Occipital lobe (tissue), 2 donors: ENCODE results near the gene MIPEP. TPM values are rescaled to one million over a fixed set of nuclear protein-coding genes. Genes with fewer than 3 reads are reported as not detected.
"Not testable (repeated sequence)": the region's sequence is repeated elsewhere in the genome, so short reads cannot be mapped to it uniquely, and the experiment has no call there.

Experiments
- DNase-seq: peaks from one replicate; lab custom pipeline; 2025; lab: John Stamatoyannopoulos, UW
- total RNA-seq: library from RNA; depleted of rRNA; stranded (reverse); fragments of >200 nt; gene quantifications from one replicate; pipeline ENCODE4 v1.2.3, GENCODE V29; 2014

MIPEP gene
- total RNA-seq, 1 donor from 2014 or later: 14.0 TPM

- no peak for DNase-seq
These were observed 139.8 kb downstream of the MIPEP start for GRCh38 chr13:23749288-23749873.

GRCh38 chr13:23748109-23748990 is 140.8 kb downstream of the MIPEP start:
- DNase-seq: no peak

- DNase-seq: not testable (repeated sequence)
These were observed 143.1 kb downstream of the MIPEP start for GRCh38 chr13:23746141-23746540.

DNA sequence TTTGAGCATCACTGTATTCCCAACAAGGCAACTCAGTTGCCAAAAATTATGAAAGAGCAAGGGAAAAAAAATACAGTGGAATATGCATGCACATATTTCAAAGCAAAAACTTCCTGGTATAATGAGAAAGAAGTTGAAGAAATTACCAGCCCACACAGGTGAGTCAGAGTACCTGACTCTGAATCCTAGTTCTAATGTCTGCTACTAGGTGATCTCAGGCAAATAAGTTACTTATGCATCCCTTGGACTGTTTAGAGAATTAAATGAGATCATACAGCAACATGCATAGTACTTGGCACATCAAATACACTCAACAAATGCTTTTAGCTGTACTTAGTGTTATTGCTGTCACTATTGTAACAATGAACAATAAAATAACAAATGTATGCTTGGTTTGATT is 144.9 kb downstream of the MIPEP start:
- DNase-seq: no peak

- DNase-seq: no peak
These were observed 145.7 kb downstream of the MIPEP start for GRCh38 chr13:23743278-23744076.

- DNase-seq: no peak
These were observed 147.2 kb downstream of the MIPEP start for GRCh38 chr13:23741879-23742510.

DNA sequence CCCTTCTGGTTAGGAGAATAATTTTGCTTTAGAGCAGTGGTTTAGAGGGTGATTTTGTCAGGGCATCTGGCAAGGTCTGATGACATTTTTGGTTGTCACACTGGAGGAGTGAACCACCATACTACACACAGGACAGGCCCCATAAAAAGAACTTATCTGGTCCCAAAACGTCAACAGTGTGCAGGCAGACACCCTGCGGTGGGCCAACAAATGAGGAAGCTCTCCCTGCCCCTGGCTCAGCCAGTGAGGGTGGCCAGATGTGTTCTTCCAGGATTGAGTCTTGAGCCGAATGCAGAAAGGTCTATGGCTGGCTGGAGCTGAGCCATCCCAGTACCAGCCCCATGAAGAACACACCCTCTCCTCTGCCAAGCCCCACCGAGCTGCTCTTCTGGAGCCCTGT is 149.2 kb downstream of the MIPEP start:
- no peak for DNase-seq

DNA sequence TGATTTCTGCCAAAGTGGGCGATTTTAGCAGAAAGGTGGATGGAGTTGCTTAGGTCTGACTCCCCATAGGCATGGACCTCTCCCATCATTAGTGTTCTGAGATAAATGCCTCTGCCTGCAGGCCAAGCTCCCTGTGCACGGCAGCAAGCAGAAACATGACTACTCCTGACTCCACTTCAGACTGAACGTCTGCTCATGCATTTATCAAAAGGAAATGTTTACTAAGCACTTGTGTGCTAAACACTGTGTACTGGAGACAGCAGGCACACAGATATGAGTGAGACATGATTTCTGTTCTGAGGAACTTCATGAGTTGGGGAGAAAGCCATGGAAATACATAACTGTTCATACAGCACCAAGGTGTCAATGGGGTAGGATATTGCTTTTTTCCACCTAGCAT is 149.6 kb downstream of the MIPEP start:
- no peak for DNase-seq

- DNase-seq: no peak
These were observed 152.7 kb downstream of the MIPEP start for GRCh38 chr13:23736541-23736940.

DNA sequence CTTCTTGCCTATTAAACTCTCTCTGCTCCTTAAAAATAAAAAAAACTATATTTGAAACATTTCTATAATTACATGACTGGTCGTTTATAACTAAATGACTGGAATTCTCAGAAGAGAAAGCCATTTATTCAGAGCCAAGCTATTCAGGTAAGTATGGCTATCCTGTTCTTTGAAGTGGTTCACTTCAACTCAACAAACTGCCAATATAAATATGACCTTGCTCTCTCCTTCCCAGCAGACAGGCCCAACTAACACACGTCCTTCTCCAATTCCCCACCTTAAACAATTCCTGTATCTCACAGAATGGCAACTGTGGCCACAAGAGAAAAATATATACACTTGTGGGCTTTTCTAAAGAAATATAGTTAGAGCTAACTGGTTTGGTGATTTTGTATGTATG is 153.9 kb downstream of the MIPEP start:
- DNase-seq: no peak

GRCh38 chr13:23731709-23732108 is 157.5 kb downstream of the MIPEP start:
- no peak for DNase-seq

- no peak for DNase-seq
These were observed 158.9 kb downstream of the MIPEP start for GRCh38 chr13:23730251-23730650.

DNA sequence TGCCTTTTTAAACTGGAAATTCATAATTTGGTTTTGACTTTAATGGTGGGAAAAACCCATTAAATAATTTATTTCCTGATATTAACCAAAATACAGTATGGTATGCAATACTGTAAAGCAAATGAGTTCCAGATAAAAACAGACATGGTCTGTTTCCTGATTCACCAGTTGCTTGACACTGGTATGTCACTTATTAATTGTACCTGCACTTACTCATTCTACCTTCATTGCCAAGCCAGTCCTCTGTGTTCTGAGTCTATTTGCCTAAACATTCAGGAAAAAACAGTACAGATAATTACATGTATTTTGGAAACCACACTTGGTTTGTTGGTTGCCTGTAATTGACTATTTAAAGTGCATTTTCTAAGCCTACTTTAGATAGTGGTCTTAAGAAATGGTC is 159.7 kb downstream of the MIPEP start:
- no peak for DNase-seq

DNA sequence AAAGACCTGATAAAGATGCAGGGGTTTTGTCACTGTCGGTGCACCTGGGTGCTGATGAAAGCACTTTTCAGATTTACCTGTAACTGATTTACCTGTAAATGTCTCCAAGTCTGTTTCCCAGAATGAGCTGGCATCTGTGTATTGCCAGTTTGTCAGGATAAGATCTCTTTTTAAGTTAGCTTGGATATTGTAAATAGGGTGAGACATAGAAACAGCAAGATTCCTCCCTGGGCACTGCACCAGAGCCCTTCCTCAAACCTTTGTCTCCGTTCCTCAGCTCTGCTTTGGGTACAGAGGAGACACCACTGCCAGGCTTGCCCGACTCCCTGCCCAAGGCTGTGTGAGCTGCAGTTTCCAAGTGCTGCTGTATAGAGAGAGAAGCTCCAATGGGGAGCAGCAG is 160.4 kb downstream of the MIPEP start:
- DNase-seq: no peak

DNA sequence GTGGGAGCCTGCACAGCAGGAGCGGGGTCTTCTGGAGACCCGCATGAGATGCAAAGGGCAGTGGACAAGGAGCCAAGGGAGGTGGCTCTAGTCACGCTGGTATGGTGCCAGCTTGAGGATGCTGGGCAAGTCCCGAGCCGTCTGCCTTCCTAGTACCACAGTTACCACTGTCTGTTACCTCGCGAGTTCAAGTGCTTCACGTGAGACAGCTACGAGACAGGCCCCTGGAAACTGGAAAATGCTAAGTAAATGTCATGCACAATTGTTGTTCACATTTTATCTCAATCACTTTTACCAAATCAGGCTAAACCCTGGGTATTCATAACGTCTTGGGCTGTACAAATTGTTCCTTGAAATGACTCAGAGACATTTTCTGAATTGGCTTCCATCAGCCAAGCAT is 163.3 kb downstream of the MIPEP start:
- no peak for DNase-seq

DNA sequence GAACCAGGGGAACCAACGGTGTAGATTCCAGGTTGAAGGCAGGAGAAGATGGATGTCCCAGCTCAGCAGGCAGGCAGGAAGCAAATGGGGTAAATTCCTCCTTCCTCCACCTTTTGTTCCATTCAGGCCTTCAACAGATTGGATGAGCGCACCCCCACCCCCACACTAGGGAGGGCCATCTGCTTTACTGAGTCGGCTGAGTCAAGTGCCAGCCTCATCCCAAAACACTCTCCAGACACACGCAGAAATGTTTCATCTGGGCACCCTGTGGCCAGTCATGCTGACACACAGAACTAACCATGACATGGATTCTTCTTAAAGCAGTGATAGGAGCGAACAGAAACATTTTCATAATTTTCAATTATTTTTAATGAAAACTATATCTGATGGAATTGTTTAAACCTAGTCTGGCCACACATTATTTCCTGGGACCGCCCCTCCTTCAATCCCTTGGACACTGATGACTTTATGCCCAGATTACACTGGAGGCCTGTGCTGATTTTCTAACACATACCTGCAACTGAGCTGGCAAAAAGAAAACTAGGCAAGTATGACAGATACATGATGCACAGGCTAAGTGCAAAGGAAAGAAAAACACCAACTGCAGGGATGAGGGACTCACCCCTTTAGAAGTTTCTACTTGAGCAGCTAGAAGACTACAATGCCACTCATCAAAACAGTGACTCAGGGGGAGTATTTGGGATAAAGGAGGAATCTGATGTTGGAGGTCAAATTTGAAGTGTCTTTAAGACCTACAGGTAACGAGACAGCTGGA is 164.8 kb downstream of the MIPEP start:
- no peak for DNase-seq

DNA sequence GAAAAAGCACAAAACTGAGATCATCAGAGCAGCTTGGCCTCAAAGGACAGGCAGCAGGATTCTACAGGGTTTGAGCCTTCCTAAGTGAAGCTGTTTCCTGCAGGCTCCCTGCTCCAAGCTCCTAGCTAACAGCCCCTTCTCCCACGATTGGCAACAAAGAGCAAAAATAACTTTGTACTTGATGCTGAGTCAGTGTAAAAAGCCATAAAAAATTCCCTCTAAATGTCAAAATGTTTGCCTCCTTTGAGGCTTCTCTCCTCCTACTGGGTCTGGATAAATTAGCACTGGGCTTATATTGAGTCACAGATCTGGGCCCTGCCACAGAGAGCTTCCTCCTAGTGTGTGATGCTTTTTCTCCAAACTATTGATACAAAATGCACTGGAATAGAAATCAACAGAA is 165.7 kb downstream of the MIPEP start:
- DNase-seq: no peak

DNA sequence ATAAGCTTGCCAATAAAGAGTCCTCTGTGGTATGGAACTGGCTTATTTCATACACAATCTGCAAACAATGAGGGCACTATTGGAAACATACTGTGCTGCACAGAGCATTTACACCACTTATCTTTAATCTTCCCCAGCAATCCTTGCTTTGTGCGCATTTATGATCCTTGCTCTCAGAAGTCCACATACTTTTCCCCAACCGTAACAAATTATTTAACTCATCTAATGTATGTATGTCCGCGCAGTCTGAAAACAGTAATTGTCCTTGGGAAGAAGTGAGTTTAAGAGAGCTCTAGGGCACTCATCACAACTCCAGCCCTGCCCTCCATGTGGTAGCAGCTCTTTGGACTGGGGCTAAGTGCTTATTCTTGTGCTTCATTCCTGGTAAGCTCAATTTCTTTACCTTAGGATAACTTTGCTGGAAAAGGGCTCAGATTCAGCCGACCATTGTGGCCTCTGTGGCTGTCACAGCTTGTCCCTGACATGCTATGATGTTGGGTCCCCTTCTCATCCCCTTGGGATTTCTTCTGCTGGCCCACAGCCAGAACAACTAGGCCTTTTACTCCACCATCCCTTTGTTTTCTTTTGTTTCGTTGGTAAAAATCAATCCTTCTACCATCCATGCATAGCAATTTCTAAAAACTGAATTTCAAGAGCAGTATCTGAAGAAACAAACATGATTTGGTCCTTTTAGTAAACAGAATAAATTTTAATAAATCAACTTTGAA is 166.3 kb downstream of the MIPEP start:
- DNase-seq: no peak

- DNase-seq: no peak
These were observed 170.2 kb downstream of the MIPEP start for GRCh38 chr13:23718996-23719395.

- no peak for DNase-seq
These were observed 172.8 kb downstream of the MIPEP start for GRCh38 chr13:23716401-23716800.
